Progenitor cell of endocrine pancreas (in vitro differentiated cells): Measurements from ENCODE around the gene TIRAP. TPM values are rescaled to one million over a fixed set of nuclear protein-coding genes. Genes with fewer than 3 reads are reported as not detected.
A peak's percentile ranks its signal among the peaks of the same experiment; 100 is the strongest.

Experiments
- DNase-seq: peaks from one replicate; pipeline ENCODE4 v3.0.0; 2021; ENCODE audit warnings: low spot score; ENCODE audit not compliant: unreplicated experiment
- H3K27ac Mint-ChIP-seq: 2 replicates; pipeline ENCODE4 v1.8.0; 2021; ENCODE audit warnings: mild to moderate bottlenecking, moderate library complexity, mixed read lengths
- H3K27me3 Mint-ChIP-seq: 2 replicates; pipeline ENCODE4 v1.8.0; 2021; ENCODE audit warnings: mixed read lengths
- H3K36me3 Mint-ChIP-seq: 2 replicates; pipeline ENCODE4 v1.8.0; 2022; ENCODE audit warnings: mixed read lengths; ENCODE audit not compliant: insufficient read depth
- H3K4me1 Mint-ChIP-seq: 2 replicates; pipeline ENCODE4 v1.8.0; 2021; ENCODE audit warnings: low read depth, mixed read lengths
- H3K4me3 Mint-ChIP-seq: 2 replicates; pipeline ENCODE4 v1.8.0; 2021; ENCODE audit warnings: low read depth, mild to moderate bottlenecking, moderate library complexity, mixed read lengths
- H3K9me3 Mint-ChIP-seq: 2 replicates; pipeline ENCODE4 v1.8.0; 2021; ENCODE audit warnings: low read depth, mixed read lengths
- CTCF ChIP-seq: fragments of 200-600 bp; sonication (generic); IDR thresholded peaks from one replicate; pipeline ENCODE4 v1.5.0; 2021; ENCODE audit warnings: antibody characterized with exemption, mild to moderate bottlenecking; ENCODE audit not compliant: unreplicated experiment
- total RNA-seq: library from RNA; stranded (reverse); gene quantifications from 2 replicates; pipeline ENCODE4 v1.2.1, GENCODE V29; 2021

TIRAP gene
- total RNA-seq, 1 donor from 2014 or later, result 12.8 TPM

GRCh38 chr11:126328938-126329643 is 46.2 kb downstream of the TIRAP start:
- Mint-ChIP-seq H3K4me1 (peaks cover 19% of the 10 kb centered on the region), H3K36me3 (peaks cover 3% of the 10 kb centered on the region), H3K9me3 (no peaks in the 10 kb centered on the region), H3K27me3 (no peaks in the 10 kb centered on the region), H3K4me3 (no peak overlapping the region), H3K27ac (peak overlapping the region; percentile 54)
- TF ChIP-seq CTCF, result no peak
- DNase-seq, result no peak

- H3K27me3 Mint-ChIP-seq, result no peaks in the 10 kb centered on the region
- no peak for DNase-seq
- peaks cover 19% of the 10 kb centered on the region for H3K4me1 Mint-ChIP-seq
- no peak overlapping the region for H3K27ac Mint-ChIP-seq
- peaks cover 3% of the 10 kb centered on the region for H3K36me3 Mint-ChIP-seq
- no peak overlapping the region for H3K4me3 Mint-ChIP-seq
- H3K9me3 Mint-ChIP-seq, result no peaks in the 10 kb centered on the region
- no peak for TF ChIP-seq CTCF
These were observed 46.8 kb downstream of the TIRAP start for GRCh38 chr11:126329644-126330211.

- H3K4me3 Mint-ChIP-seq, result no peak overlapping the region
- no peaks in the 10 kb centered on the region for H3K27me3 Mint-ChIP-seq
- peaks cover 19% of the 10 kb centered on the region for H3K4me1 Mint-ChIP-seq
- no peak for DNase-seq
- H3K27ac Mint-ChIP-seq, result no peak overlapping the region
- H3K9me3 Mint-ChIP-seq, result no peaks in the 10 kb centered on the region
- no peak for TF ChIP-seq CTCF
- H3K36me3 Mint-ChIP-seq, result peaks cover 6% of the 10 kb centered on the region
These were observed 48.4 kb downstream of the TIRAP start for GRCh38 chr11:126331286-126331685.

GRCh38 chr11:126332221-126332711 is 49.4 kb downstream of the TIRAP start:
- Mint-ChIP-seq H3K9me3 (no peaks in the 10 kb centered on the region), H3K27ac (no peak overlapping the region), H3K27me3 (no peaks in the 10 kb centered on the region), H3K4me1 (peaks cover 20% of the 10 kb centered on the region), H3K36me3 (peaks cover 6% of the 10 kb centered on the region), H3K4me3 (no peak overlapping the region)
- DNase-seq, result no peak
- no peak for TF ChIP-seq CTCF

GRCh38 chr11:126333142-126333541 is 50.2 kb downstream of the TIRAP start:
- no peak for DNase-seq
- H3K4me1 Mint-ChIP-seq, result peaks cover 14% of the 10 kb centered on the region
- TF ChIP-seq CTCF, result no peak
- peak overlapping the region; percentile 9 for H3K27ac Mint-ChIP-seq
- peaks cover 6% of the 10 kb centered on the region for H3K36me3 Mint-ChIP-seq
- H3K9me3 Mint-ChIP-seq, result no peaks in the 10 kb centered on the region
- no peak overlapping the region for H3K4me3 Mint-ChIP-seq
- no peaks in the 10 kb centered on the region for H3K27me3 Mint-ChIP-seq
